WERI-Rb-1 (cell line): ENCODE results near the gene SAT1.

Experiments used
- DNase-seq: peaks from one replicate; pipeline ENCODE4 v3.0.0-alpha.2; 2020
- H3K27ac ChIP-seq: fragments of 250-450 bp; sonication (Bioruptor Pico); 2 replicates; pipeline ENCODE4 v1.5.1; 2020; ENCODE audit warnings: mild to moderate bottlenecking, moderate library complexity
- H3K27me3 ChIP-seq: fragments of 250-450 bp; sonication (Bioruptor Pico); 2 replicates; pipeline ENCODE4 v1.5.1; 2021; ENCODE audit warnings: mild to moderate bottlenecking, low read depth, moderate library complexity; ENCODE audit not compliant: insufficient read depth, severe bottlenecking
- H3K36me3 ChIP-seq: fragments of 250-450 bp; sonication (Bioruptor Pico); 2 replicates; pipeline ENCODE4 v1.5.1; 2020; ENCODE audit warnings: mild to moderate bottlenecking, moderate library complexity
- H3K4me3 ChIP-seq: 2 replicates; pipeline ENCODE4 v1.5.1; 2011; ENCODE audit warnings: low read depth, mild to moderate bottlenecking, control low read depth, low read length
- H3K9me3 ChIP-seq: fragments of 250-450 bp; sonication (Bioruptor Pico); 2 replicates; pipeline ENCODE4 v1.5.1; 2021; ENCODE audit warnings: mild to moderate bottlenecking, moderate library complexity; ENCODE audit not compliant: severe bottlenecking
- TF ChIP-seq, protein P1 (sequence below): IDR thresholded peaks from 2 replicates; pipeline ENCODE4 v1.5.1; 2011; ENCODE audit warnings: low read depth, mild to moderate bottlenecking, control low read depth, inconsistent platforms, low read length

The SAT1 gene

DNA sequence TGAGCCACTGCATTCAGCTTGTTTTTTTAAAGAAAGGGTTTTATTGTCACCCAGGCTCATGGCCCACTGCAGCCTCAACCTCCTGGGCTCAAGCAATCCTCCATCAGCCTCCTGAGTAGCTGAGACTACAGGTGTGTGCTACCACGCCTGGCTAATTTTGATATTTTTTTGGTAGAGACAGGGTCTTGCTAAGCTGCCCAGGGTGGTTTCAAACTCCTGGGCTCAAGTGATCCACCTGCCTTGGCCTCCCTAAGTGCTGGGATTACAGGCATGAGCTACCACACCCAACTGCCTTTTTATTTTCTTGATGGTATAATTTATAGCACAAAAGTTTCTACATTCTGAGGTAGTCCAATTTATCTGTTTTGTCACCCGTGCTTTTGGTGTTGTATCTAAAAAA is 38.9 kb downstream of the SAT1 start:
- Histone ChIP-seq H3K27ac (no peak overlapping the region), H3K36me3 (no peaks in the 10 kb centered on the region), H3K4me3 (no peak overlapping the region), H3K9me3 (no peaks in the 10 kb centered on the region), H3K27me3 (no peaks in the 10 kb centered on the region)
- TF ChIP-seq, protein P1, sequence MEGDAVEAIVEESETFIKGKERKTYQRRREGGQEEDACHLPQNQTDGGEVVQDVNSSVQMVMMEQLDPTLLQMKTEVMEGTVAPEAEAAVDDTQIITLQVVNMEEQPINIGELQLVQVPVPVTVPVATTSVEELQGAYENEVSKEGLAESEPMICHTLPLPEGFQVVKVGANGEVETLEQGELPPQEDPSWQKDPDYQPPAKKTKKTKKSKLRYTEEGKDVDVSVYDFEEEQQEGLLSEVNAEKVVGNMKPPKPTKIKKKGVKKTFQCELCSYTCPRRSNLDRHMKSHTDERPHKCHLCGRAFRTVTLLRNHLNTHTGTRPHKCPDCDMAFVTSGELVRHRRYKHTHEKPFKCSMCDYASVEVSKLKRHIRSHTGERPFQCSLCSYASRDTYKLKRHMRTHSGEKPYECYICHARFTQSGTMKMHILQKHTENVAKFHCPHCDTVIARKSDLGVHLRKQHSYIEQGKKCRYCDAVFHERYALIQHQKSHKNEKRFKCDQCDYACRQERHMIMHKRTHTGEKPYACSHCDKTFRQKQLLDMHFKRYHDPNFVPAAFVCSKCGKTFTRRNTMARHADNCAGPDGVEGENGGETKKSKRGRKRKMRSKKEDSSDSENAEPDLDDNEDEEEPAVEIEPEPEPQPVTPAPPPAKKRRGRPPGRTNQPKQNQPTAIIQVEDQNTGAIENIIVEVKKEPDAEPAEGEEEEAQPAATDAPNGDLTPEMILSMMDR, result no peak
- DNase-seq, result no peak

DNA sequence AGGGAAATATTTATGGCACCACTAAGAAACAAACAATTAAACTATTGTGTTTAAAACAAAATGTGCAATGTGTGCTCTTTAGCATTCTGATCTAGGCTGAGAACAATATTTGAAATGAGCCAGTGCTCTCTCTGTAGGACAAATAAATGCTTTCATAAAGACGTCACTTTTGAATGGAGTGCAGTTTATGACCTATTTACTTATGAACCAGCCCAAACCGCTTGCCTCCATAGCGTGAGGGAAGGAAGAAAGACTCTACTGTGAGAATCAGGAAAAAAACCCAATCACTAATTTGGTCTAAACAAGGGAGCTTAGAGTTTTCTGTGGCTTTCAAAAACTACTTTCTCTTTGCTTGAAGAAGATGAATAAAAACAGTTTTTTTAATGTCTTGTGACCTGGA is 39.4 kb downstream of the SAT1 start:
- Histone ChIP-seq H3K4me3 (no peak overlapping the region), H3K27ac (no peak overlapping the region), H3K27me3 (no peaks in the 10 kb centered on the region), H3K9me3 (no peaks in the 10 kb centered on the region), H3K36me3 (no peaks in the 10 kb centered on the region)
- DNase-seq, result no peak
- TF ChIP-seq, protein P1, result no peak

DNA sequence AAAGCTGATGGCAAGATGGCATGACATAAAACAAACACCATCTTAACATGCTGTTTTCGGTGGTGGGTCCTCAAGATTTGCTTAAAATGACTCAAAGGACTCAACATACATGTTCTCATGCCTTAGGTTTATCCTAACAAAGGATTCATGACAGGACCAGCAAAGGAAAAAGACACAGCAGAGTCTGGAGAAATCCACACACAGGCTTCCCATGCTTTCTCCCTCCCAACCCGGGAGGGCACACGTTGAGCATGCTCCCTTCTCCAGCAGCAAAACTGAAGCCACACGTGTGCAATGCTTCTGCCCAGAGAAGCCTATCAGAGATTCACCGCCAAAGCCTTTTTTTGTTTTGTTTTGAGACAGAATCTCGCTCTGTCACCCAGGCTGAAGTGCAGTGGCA is 39.9 kb downstream of the SAT1 start:
- Histone ChIP-seq H3K36me3 (no peaks in the 10 kb centered on the region), H3K27me3 (no peaks in the 10 kb centered on the region), H3K27ac (no peak overlapping the region), H3K4me3 (no peak overlapping the region), H3K9me3 (no peaks in the 10 kb centered on the region)
- TF ChIP-seq, protein P1, result no peak
- DNase-seq, result no peak

DNA sequence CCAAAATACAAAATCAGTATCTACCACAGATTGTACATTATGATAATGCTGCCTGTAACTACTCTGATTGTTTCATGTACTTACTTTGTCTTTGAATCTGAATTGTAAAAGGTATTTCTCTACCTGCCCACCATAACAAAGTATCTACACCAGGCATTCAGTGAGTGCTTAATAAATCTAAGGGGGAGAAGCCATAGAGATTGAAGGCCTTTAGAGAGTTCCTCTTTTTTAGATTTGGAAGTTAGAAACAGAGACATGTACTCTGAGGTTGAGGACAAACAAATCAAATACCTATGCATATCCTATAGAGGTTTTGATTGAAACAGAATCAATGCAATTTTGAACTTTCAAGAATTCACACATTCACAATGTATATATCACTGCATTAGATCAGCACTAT is 42.7 kb downstream of the SAT1 start:
- Histone ChIP-seq H3K9me3 (no peaks in the 10 kb centered on the region), H3K27ac (no peak overlapping the region), H3K27me3 (peaks cover 10% of the 10 kb centered on the region), H3K4me3 (no peak overlapping the region), H3K36me3 (no peaks in the 10 kb centered on the region)
- DNase-seq, result no peak
- TF ChIP-seq, protein P1, result no peak

DNA sequence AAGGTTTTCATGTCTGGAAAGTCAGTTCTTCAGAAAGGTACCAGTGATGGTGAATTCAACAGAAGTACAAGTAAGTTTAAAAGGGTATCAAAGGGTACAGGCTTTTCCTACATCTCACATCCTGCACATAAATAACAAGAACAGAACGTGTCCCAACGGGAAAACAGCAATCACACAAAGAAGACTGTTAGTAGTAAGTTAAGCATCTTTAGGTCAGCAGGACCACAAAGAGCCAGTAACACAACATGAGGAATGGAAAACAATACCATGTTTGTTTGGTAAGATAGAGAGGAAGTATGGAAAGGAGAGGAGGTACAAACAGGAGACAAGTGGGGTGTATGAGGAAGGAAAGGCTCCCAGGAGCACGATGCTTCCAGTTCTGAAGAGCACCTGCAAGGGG is 43.2 kb downstream of the SAT1 start:
- H3K27ac ChIP-seq, result no peak overlapping the region
- no peak for DNase-seq
- peaks cover 10% of the 10 kb centered on the region for H3K27me3 ChIP-seq
- H3K36me3 ChIP-seq, result no peaks in the 10 kb centered on the region
- H3K4me3 ChIP-seq, result no peak overlapping the region
- TF ChIP-seq, protein P1, result no peak
- H3K9me3 ChIP-seq, result no peaks in the 10 kb centered on the region

DNA sequence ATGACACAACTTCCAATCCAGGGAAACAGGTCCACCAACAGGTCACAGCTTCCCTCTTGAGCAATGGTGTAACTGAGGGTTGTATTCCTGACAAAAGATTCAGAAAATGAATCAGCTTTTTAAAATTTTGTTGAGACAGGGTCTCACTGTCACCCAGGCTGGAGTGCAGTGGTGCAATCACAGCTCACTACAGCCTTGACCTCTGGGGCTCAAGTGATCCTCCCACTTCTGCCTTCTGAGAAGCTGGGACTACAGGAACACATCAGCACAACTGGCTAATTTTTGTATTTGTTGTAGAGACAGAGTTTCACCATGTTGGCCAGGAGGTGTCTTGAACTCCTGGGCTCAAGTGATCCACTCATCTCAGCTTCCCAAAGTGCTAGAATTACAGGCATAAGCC is 43.7 kb downstream of the SAT1 start:
- Histone ChIP-seq H3K4me3 (no peak overlapping the region), H3K27me3 (peaks cover 10% of the 10 kb centered on the region), H3K27ac (no peak overlapping the region), H3K9me3 (no peaks in the 10 kb centered on the region), H3K36me3 (no peaks in the 10 kb centered on the region)
- DNase-seq, result no peak
- TF ChIP-seq, protein P1, result no peak
